Smooth muscle cell (in vitro differentiated cells): ENCODE data around the gene DLG2. TPM values are rescaled to one million over a fixed set of nuclear protein-coding genes. Genes with fewer than 3 reads are reported as not detected.

ENCODE experiments used
- DNase-seq: peaks from one replicate; lab custom pipeline; 2025; ENCODE audit not compliant: unreplicated experiment; lab: John Stamatoyannopoulos, UW
- H2AFZ ChIP-seq: fragments of 200-600 bp; sonication (generic); 2 replicates; pipeline ENCODE4 v1.6.0; 2016; ENCODE audit warnings: antibody characterized with exemption, low read depth, mild to moderate bottlenecking
- H3F3A ChIP-seq: fragments of 200-600 bp; sonication (generic); 2 replicates; pipeline ENCODE4 v1.6.0; 2017; ENCODE audit warnings: antibody characterized with exemption, low read depth
- H3K27ac ChIP-seq: fragments of 200-600 bp; sonication (generic); 2 replicates; pipeline ENCODE4 v1.5.1; 2016; ENCODE audit warnings: low read depth, mild to moderate bottlenecking
- H3K27me3 ChIP-seq: fragments of 200-600 bp; sonication (generic); 2 replicates; pipeline ENCODE4 v1.6.1; 2016; ENCODE audit warnings: low read depth, mild to moderate bottlenecking
- H3K36me3 ChIP-seq: fragments of 200-600 bp; sonication (generic); 2 replicates; pipeline ENCODE4 v1.5.1; 2016; ENCODE audit warnings: low read depth
- H3K4me1 ChIP-seq: fragments of 200-600 bp; sonication (generic); 2 replicates; pipeline ENCODE4 v1.5.1; 2016; ENCODE audit warnings: low read depth
- H3K4me2 ChIP-seq: fragments of 200-600 bp; sonication (generic); 2 replicates; pipeline ENCODE4 v1.6.0; 2016; ENCODE audit warnings: mild to moderate bottlenecking
- H3K4me3 ChIP-seq: fragments of 200-600 bp; sonication (generic); 2 replicates; pipeline ENCODE4 v1.5.1; 2016; ENCODE audit warnings: mild to moderate bottlenecking
- H3K79me2 ChIP-seq: fragments of 200-600 bp; sonication (generic); 2 replicates; pipeline ENCODE4 v1.6.0; 2016; ENCODE audit warnings: low read depth, mild to moderate bottlenecking
- H3K9ac ChIP-seq: fragments of 200-600 bp; sonication (generic); 2 replicates; pipeline ENCODE4 v1.6.0; 2016; ENCODE audit warnings: low read depth
- H3K9me3 ChIP-seq: fragments of 200-600 bp; sonication (generic); replicated peaks from 2 replicates; pipeline ENCODE4 v1.5.1; 2016; ENCODE audit warnings: low read depth
- H4K20me1 ChIP-seq: fragments of 200-600 bp; sonication (generic); 2 replicates; pipeline ENCODE4 v1.6.0; 2016; ENCODE audit warnings: low read depth
- WGBS: methylation state at CpG from one replicate; pipeline ENCODE4 v1.1.7; 2016; ENCODE audit warnings: low lambda C conversion rate; 5-methylcytosine and 5-hydroxymethylcytosine counted together
- polyA plus RNA-seq: library from polyadenylated mRNA; unstranded; fragments of >200 nt; fragmentation: Nextera tagmentation; extraction: Ambion mirVana; gene quantifications from 2 replicates; pipeline ENCODE4 v1.2.1, GENCODE V29; 2016
- total RNA-seq: library from RNA; depleted of rRNA; stranded (reverse); fragments of >200 nt; gene quantifications from 2 replicates; pipeline ENCODE4 v1.2.3, GENCODE V29; 2014
- TF ChIP-seq, protein P1 (sequence below): fragments of 200-600 bp; sonication (generic); IDR thresholded peaks from 2 replicates; pipeline ENCODE4 v1.5.1; 2017; ENCODE audit warnings: borderline replicate concordance, mild to moderate bottlenecking, antibody characterized with exemption; ENCODE audit not compliant: insufficient read depth, poor library complexity, severe bottlenecking

Gene DLG2
- total and polyA plus RNA-seq, 2 experiments from 2014 or later: 0.74 to 1.1 TPM

DNA sequence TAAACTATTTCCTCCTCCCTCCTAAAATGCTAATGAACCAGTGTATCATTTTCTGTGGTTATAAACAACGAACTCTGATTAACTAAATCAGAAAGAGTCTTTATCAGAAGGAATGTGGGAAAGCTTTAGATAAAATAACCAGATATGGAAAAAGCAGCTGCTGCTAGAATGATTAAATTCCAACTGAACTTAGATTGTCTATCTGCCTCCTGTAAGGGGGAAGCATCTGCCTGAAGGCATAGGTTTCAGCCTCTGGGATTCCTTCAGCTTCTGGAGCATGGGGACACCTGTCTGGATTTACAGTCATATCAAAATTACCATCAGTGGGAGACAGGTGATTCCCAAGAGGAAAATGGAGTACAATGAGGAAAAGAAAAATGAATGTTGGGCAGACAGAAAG, 1245.5 kb downstream of the DLG2 start:
- H3K9me3 ChIP-seq: no peaks in the 10 kb centered on the region
- no peak overlapping the region for H3K4me3 ChIP-seq
- no peaks in the 10 kb centered on the region for H3K27me3 ChIP-seq
- H3K36me3 ChIP-seq: no peaks in the 10 kb centered on the region
- 52% methylated on average over 1 of the region's 1 CpG for WGBS
- no peaks in the 10 kb centered on the region for H4K20me1 ChIP-seq
- H3K27ac ChIP-seq: no peak overlapping the region
- no peak overlapping the region for H2AFZ ChIP-seq
- peaks cover 7% of the 10 kb centered on the region for H3K4me1 ChIP-seq
- no peaks in the 10 kb centered on the region for H3K79me2 ChIP-seq
- H3F3A ChIP-seq: no peaks in the 10 kb centered on the region
- H3K4me2 ChIP-seq: no peak overlapping the region
- TF ChIP-seq, protein P1, sequence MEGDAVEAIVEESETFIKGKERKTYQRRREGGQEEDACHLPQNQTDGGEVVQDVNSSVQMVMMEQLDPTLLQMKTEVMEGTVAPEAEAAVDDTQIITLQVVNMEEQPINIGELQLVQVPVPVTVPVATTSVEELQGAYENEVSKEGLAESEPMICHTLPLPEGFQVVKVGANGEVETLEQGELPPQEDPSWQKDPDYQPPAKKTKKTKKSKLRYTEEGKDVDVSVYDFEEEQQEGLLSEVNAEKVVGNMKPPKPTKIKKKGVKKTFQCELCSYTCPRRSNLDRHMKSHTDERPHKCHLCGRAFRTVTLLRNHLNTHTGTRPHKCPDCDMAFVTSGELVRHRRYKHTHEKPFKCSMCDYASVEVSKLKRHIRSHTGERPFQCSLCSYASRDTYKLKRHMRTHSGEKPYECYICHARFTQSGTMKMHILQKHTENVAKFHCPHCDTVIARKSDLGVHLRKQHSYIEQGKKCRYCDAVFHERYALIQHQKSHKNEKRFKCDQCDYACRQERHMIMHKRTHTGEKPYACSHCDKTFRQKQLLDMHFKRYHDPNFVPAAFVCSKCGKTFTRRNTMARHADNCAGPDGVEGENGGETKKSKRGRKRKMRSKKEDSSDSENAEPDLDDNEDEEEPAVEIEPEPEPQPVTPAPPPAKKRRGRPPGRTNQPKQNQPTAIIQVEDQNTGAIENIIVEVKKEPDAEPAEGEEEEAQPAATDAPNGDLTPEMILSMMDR: no peak
- H3K9ac ChIP-seq: no peak overlapping the region
- DNase-seq: no peak

DNA sequence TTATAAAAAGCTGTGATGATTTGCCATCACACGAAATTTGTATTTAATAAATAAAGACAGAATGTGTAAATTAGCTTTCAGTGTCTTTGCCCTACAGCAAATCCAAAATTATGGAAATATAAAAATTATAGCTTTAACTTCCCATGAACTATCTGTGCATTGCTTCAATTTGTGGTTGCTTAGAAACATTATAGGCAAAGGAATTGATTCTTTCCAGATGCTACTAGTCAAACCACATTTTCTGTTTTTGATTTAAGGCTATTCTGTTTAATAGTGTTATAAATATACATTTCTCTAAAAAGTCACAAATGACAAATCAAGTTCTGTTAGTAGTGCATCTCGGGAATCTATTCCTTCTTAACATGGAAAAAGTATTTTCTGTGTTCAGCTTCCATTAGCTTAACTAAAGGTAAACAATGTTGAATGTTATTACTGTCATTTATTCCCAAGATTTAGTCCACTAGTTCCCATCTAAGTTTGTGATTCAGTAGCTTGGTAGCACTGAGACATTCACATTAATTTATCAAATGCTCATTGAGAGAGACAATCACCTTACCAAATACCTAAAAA, 1254.7 kb downstream of the DLG2 start:
- H3K27ac ChIP-seq: no peak overlapping the region
- no peak overlapping the region for H2AFZ ChIP-seq
- no peaks in the 10 kb centered on the region for H3K79me2 ChIP-seq
- H3F3A ChIP-seq: no peaks in the 10 kb centered on the region
- H3K9ac ChIP-seq: no peak overlapping the region
- H3K9me3 ChIP-seq: no peaks in the 10 kb centered on the region
- H3K4me1 ChIP-seq: peaks cover 1% of the 10 kb centered on the region
- H3K36me3 ChIP-seq: no peaks in the 10 kb centered on the region
- WGBS: 74% methylated on average over 2 of the region's 2 CpGs
- no peak overlapping the region for H3K4me3 ChIP-seq
- no peaks in the 10 kb centered on the region for H4K20me1 ChIP-seq
- H3K4me2 ChIP-seq: no peak overlapping the region
- H3K27me3 ChIP-seq: no peaks in the 10 kb centered on the region
- DNase-seq: no peak
- TF ChIP-seq, protein P1: no peak

DNA sequence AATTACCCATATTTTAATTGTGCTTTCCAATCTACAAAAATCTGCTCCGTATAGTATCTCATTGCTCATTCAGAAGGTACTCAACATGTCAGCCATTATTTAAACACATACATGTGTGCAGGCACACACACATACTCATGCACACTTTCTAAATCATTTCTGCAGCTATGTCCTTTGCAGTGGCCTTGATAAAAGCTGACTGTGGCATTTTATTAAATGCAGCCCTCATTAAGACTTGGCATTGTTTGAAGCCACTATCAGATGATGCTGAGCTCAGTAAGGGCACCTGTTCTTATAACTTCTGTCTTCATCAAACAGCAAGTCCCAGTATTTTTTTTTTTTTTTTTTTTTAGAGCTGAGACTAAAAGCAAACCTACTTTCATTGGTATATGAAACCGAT, 1269.1 kb downstream of the DLG2 start:
- Histone ChIP-seq H3K36me3 (no peaks in the 10 kb centered on the region), H3K4me2 (no peak overlapping the region), H3K9ac (no peak overlapping the region), H3K9me3 (no peaks in the 10 kb centered on the region), H3K27ac (no peak overlapping the region), H3K4me3 (no peak overlapping the region), H3K79me2 (no peaks in the 10 kb centered on the region), H3K27me3 (no peaks in the 10 kb centered on the region), H3F3A (no peaks in the 10 kb centered on the region), H2AFZ (no peak overlapping the region), H3K4me1 (no peaks in the 10 kb centered on the region), H4K20me1 (no peaks in the 10 kb centered on the region)
- WGBS: 79% methylated on average over 2 of the region's 2 CpGs
- no peak for DNase-seq
- TF ChIP-seq, protein P1: no peak

DNA sequence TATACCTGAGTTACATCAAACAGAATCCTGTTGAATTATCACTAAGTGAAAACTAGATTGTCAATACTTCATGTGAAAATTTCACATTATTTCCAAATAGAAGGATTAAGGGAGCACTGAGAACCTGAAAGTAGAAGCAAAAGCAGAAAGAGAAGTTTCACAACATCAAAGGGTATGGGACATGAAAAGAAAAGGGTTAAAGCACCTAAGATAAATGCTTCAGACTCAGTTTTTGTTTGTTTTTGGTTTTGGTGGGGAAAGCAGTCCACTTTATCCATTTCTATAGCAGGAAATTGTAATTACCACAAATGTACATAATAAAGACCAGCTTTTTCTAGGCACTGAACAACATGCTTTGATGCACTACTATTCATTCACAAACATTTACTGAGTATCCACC, 1271.2 kb downstream of the DLG2 start:
- H3F3A ChIP-seq: no peaks in the 10 kb centered on the region
- H3K4me2 ChIP-seq: no peak overlapping the region
- H2AFZ ChIP-seq: no peak overlapping the region
- TF ChIP-seq, protein P1: no peak
- H3K27ac ChIP-seq: no peak overlapping the region
- no peaks in the 10 kb centered on the region for H3K79me2 ChIP-seq
- no peaks in the 10 kb centered on the region for H3K4me1 ChIP-seq
- no peak overlapping the region for H3K4me3 ChIP-seq
- no peak for DNase-seq
- no peaks in the 10 kb centered on the region for H3K9me3 ChIP-seq
- H3K27me3 ChIP-seq: no peaks in the 10 kb centered on the region
- H3K9ac ChIP-seq: no peak overlapping the region
- no peaks in the 10 kb centered on the region for H4K20me1 ChIP-seq
- no peaks in the 10 kb centered on the region for H3K36me3 ChIP-seq
